RWPE2 (cell line): ENCODE measurements around the gene LMO4.

Source experiments
- ATAC-seq: fragments of 200-7000 bp; cut with Tn5 transposase; 3 replicates; pipeline ENCODE4 v1.9.1; 2021; ENCODE audit warnings: low read depth
- DNase-seq: peaks from one replicate; pipeline ENCODE4 v3.0.0-alpha.2; 2020; ENCODE audit warnings: low spot score
- H3K27ac ChIP-seq: fragments of 450-650 bp; 2 replicates; pipeline ENCODE4 v1.5.1; 2017; ENCODE audit warnings: mild to moderate bottlenecking; ENCODE audit not compliant: poor library complexity, severe bottlenecking
- H3K27me3 ChIP-seq: fragments of 250-450 bp; sonication (Bioruptor Pico); 2 replicates; pipeline ENCODE4 v1.5.1; 2021; ENCODE audit warnings: mild to moderate bottlenecking, moderate library complexity; ENCODE audit not compliant: insufficient read depth, poor library complexity, severe bottlenecking
- H3K36me3 ChIP-seq: fragments of 250-450 bp; sonication (Bioruptor Pico); 2 replicates; pipeline ENCODE4 v1.5.1; 2020; ENCODE audit warnings: low read depth, mild to moderate bottlenecking, moderate library complexity
- H3K4me1 ChIP-seq: fragments of 250-450 bp; sonication (Bioruptor Pico); 2 replicates; pipeline ENCODE4 v1.5.1; 2021; ENCODE audit warnings: mild to moderate bottlenecking, moderate library complexity; ENCODE audit not compliant: insufficient read depth, poor library complexity, severe bottlenecking
- H3K4me3 ChIP-seq: fragments of 250-450 bp; sonication (Bioruptor Pico); 2 replicates; pipeline ENCODE4 v1.5.1; 2021; ENCODE audit warnings: mild to moderate bottlenecking, moderate library complexity; ENCODE audit not compliant: severe bottlenecking
- H3K9me3 ChIP-seq: fragments of 250-450 bp; sonication (Bioruptor Pico); 2 replicates; pipeline ENCODE4 v1.5.1; 2021; ENCODE audit warnings: mild to moderate bottlenecking, moderate library complexity; ENCODE audit not compliant: severe bottlenecking
- TF ChIP-seq, protein P1 (sequence below): fragments of 450-650 bp; IDR thresholded peaks from one replicate; pipeline ENCODE4 v1.5.1; 2017; ENCODE audit warnings: mild to moderate bottlenecking, moderate library complexity; ENCODE audit not compliant: poor library complexity, severe bottlenecking

LMO4 gene

DNA sequence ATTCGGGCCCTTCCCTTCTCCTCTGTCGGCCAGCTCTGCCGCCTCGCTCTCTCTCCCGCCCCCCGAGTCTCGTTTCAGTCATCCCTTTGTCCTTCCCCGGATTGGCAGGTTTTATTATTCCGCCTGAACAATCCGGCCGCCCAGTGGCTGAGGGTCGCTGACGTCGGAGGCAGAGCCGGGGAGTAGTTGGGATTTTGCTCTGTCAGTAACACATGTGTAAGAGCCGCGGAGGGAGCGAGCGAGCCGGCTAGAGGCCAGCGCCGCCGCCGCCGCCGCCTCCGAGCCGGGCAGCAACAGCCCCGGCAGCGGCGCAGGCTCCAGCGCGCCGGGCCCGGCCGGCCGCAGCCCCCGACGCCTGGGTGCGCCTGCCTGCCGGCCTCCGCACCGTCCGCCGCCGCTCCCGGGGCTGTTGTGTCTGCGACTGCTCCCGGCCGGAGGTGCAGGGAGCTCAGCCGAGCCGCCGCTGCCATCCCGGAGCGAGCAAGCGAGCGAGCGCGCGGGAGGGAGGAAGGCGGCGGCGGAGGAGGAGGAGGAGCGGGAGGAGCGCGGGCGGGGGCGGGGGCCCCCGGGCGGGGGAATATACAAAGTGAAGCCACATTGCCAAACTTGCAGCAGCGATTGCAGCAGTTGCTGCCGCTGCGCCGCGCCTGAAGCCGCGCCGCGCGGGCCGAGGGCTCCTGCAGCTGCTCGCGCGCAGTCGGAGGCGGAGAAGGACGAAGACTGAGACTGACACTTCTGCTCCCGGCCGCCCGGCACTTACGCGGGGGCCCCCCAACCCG, at the start of gene LMO4:
Gene LMO4 (plus strand): TSS at position 609 of the 779 bp plus-strand sequence. CDS start 3,136 bp downstream, outside the sequence.
- TF ChIP-seq, protein P1, sequence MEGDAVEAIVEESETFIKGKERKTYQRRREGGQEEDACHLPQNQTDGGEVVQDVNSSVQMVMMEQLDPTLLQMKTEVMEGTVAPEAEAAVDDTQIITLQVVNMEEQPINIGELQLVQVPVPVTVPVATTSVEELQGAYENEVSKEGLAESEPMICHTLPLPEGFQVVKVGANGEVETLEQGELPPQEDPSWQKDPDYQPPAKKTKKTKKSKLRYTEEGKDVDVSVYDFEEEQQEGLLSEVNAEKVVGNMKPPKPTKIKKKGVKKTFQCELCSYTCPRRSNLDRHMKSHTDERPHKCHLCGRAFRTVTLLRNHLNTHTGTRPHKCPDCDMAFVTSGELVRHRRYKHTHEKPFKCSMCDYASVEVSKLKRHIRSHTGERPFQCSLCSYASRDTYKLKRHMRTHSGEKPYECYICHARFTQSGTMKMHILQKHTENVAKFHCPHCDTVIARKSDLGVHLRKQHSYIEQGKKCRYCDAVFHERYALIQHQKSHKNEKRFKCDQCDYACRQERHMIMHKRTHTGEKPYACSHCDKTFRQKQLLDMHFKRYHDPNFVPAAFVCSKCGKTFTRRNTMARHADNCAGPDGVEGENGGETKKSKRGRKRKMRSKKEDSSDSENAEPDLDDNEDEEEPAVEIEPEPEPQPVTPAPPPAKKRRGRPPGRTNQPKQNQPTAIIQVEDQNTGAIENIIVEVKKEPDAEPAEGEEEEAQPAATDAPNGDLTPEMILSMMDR, result no peak
- Histone ChIP-seq H3K36me3 (peaks cover 16% of the 10 kb centered on the region), H3K4me1 (peaks cover 11% of the 10 kb centered on the region), H3K27me3 (no peaks in the 10 kb centered on the region), H3K4me3 (peak within 1 kb of the TSS; percentile 94), H3K27ac (peak within 1 kb of the TSS; percentile 61), H3K9me3 (no peaks in the 10 kb centered on the region)
- DNase-seq (peak; percentile 95), ATAC-seq (peak; percentile 82)

DNA sequence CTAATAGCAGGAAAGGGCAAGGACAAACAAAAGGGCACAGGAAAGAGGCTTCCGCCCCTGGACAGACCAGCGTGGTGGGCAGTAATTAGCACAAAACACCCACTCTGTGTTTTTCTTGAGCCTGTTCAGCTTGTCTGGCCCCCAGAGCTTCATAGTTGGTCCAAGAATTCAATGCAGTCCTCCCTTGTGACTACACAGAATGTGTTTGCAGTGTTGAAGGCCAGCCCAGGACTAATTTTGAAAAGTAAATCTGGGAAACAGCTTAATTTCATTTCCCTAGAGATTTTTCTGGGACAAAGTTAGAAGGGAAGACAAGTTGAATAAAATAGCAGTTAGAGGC, 49.2 kb upstream of the LMO4 start:
- ATAC-seq, result no peak
- Histone ChIP-seq H3K4me3 (no peak overlapping the region), H3K27ac (no peak overlapping the region), H3K4me1 (no peaks in the 10 kb centered on the region), H3K36me3 (no peaks in the 10 kb centered on the region), H3K9me3 (no peaks in the 10 kb centered on the region), H3K27me3 (no peaks in the 10 kb centered on the region)
- TF ChIP-seq, protein P1, result no peak
- no peak for DNase-seq

DNA sequence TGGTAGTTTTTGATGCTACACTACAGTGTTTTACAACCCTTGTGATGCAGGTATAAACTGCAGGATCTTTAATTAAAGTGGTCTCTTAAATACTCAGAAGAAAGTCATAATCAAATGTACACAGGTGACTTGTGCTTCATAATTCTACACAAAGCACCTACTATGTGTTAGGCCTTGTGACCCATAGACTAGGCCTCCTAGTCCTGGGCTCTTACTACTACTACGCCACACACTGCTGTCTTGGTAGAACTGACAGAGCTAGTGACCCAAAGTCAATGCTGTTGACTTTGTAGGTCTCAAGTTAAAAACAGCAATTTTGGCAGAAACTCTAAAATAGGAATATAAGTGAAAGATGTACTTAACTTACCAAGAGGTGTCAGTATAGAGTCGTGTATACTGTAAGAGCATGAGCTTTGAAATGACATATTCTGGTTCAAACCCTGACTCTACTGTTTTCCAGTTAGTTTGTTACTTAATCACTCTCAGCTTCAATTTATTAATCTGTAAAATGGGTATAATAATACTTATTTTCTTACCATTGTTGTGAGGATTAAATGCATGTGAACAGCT, 48.6 kb upstream of the LMO4 start:
- DNase-seq (no peak), ATAC-seq (no peak)
- H3K4me3 ChIP-seq, result no peak overlapping the region
- H3K27me3 ChIP-seq, result no peaks in the 10 kb centered on the region
- H3K4me1 ChIP-seq, result no peaks in the 10 kb centered on the region
- TF ChIP-seq, protein P1, result peak; percentile 16
- no peak overlapping the region for H3K27ac ChIP-seq
- H3K36me3 ChIP-seq, result no peaks in the 10 kb centered on the region
- H3K9me3 ChIP-seq, result no peaks in the 10 kb centered on the region

DNA sequence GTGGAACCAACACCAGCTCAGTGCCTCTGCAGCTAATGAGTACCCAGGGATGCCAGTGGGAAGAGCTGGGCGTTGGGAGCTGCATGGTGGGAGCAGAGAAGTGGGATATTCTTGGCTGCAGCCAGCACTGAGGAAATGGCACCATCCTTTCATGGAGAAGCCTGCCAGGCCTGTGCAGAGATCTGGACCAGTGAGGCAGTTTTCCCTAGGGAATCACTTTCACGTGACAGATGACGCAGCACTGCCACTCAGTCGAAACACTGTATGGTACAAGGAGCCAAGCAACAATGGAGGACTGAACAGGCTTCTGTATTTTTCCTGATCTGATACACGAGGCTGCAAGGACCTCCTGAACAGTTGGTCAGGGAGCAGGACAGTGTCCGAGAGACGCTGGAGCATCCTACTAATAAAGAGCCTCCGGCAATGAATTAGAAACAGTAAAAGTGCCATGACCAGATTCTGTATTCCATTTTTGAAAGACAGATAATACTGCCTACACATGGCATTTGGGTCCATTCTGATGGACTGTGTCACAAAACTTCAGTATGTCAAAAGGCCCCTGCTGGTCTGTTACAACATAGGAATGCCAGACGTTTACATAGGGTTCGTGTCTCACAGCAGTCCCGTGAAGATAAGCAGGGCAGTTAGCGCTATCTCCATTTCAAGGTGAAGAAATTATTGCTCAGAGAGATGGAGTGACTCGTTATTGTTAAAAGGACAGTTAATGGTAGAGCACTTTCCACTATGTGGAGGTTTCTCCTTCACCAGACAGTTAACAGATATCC, 44.0 kb upstream of the LMO4 start:
- H3K4me1 ChIP-seq, result no peaks in the 10 kb centered on the region
- no peak overlapping the region for H3K4me3 ChIP-seq
- DNase-seq (no peak), ATAC-seq (no peak)
- no peaks in the 10 kb centered on the region for H3K27me3 ChIP-seq
- TF ChIP-seq, protein P1, result no peak
- no peak overlapping the region for H3K27ac ChIP-seq
- H3K9me3 ChIP-seq, result no peaks in the 10 kb centered on the region
- no peaks in the 10 kb centered on the region for H3K36me3 ChIP-seq
